ENCODE measurements around the gene DCC. TPM values are rescaled to one million over a fixed set of nuclear protein-coding genes. Genes with fewer than 3 reads are reported as not detected.
A peak's percentile ranks its signal among the peaks of the same experiment; 100 is the strongest.

Gene DCC
- total and polyA plus RNA-seq, 2 experiments from 2014 or later, result not detected

DNA sequence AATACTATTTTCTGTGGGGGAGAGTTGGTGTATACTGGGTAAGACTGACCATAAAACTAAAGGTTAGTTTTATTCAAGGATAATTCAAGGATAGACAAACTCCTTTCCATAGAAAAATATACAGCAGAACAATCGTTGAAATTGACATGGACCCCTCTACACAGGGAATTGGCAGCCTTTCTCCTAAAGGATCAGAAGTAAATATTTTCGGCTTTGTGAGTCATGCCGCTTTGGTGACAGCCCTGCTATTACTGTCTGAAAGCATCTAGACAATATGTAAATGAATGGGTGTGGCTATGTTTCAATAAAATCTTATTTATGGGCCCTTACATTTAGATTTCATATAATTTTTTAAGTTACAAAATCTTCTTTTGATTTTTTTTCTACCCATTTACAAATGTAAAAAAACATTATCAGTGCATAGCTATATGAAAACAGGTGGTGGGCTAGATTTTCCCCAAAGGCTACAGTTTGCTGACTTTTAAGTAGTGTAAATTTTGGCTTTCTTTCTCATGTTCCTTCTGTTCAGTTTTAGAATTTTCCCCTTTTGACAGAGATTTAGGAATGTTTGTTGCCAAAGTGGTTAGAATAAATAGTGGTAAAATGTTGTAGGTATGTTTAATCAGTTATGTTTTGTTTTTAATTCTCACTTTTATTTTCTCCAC is 270.6 kb downstream of the DCC start:
- TF ChIP-seq EZH2phosphoT487 (IDR thresholded peaks at IDR 0.05; ENCODE audit: insufficient read depth, low read depth) (no peak), EZH2 (IDR thresholded peaks at IDR 0.05; ENCODE audit: insufficient read depth, poor library complexity, severe bottlenecking) (no peak)
- in situ Hi-C loops (cut with MboI), result no loop called here
- no peaks in the 10 kb centered on the region for H3K36me3 ChIP-seq (ENCODE audit: low read depth)
- WGBS, 2 experiments (ENCODE audit: low coverage in 1 of 2, low lambda C conversion rate in 2 of 2, missing lambda C conversion rate in 2 of 2), result 43 to 57% methylated on average over 3 of the region's 3 CpGs
- DNase-seq, result no peak
- no peaks in the 10 kb centered on the region for H4K20me1 ChIP-seq (ENCODE audit: insufficient read depth)
- no peak overlapping the region for H3K4me2 ChIP-seq (ENCODE audit: unreplicated experiment)
- H3K27ac ChIP-seq, result no peak overlapping the region
- no peaks in the 10 kb centered on the region for H3K4me1 ChIP-seq (ENCODE audit: insufficient read depth)
- no peak overlapping the region for H2AFZ ChIP-seq
- H3F3A ChIP-seq (ENCODE audit: insufficient read depth), result no peaks in the 10 kb centered on the region
- H3K27me3 ChIP-seq (replicated peaks; ENCODE audit: insufficient read depth), result no peaks in the 10 kb centered on the region
- no peaks in the 10 kb centered on the region for H3K79me2 ChIP-seq (ENCODE audit: insufficient read depth)
- H3K9ac ChIP-seq, result no peak overlapping the region
- no peaks in the 10 kb centered on the region for H3K9me2 ChIP-seq (ENCODE audit: insufficient read depth)
- no peaks in the 10 kb centered on the region for H3K9me3 ChIP-seq (ENCODE audit: low read depth)
- H3K4me3 ChIP-seq, result no peak overlapping the region

DNA sequence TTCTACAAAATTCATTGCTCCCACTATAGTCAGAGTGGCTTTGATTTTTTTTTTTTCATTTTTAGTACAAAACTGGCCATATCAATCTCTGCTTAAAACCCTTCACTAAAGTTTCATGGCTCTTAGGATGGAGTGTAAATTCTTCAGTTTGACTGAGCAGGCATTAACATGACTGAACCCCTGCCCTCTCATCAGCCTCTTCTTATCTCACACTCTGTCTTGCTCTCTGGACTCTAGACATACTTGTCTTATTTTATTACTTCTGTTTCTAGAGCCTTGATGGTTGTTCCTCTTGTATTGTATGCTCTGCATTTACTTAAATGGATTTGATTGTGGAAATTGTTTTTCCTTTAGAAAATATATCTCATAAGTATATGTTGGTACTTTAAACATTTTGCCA is 272.4 kb downstream of the DCC start:
- no peaks in the 10 kb centered on the region for H3K4me1 ChIP-seq (ENCODE audit: insufficient read depth)
- H4K20me1 ChIP-seq (ENCODE audit: insufficient read depth), result no peaks in the 10 kb centered on the region
- no peaks in the 10 kb centered on the region for H3F3A ChIP-seq (ENCODE audit: insufficient read depth)
- in situ Hi-C loops (cut with MboI), result no loop called here
- no peaks in the 10 kb centered on the region for H3K27me3 ChIP-seq (replicated peaks; ENCODE audit: insufficient read depth)
- H3K9me2 ChIP-seq (ENCODE audit: insufficient read depth), result no peaks in the 10 kb centered on the region
- H3K4me3 ChIP-seq, result no peak overlapping the region
- DNase-seq, result no peak
- no peak overlapping the region for H3K9ac ChIP-seq
- H2AFZ ChIP-seq, result no peak overlapping the region
- H3K4me2 ChIP-seq (ENCODE audit: unreplicated experiment), result no peak overlapping the region
- H3K36me3 ChIP-seq (ENCODE audit: low read depth), result no peaks in the 10 kb centered on the region
- H3K79me2 ChIP-seq (ENCODE audit: insufficient read depth), result no peaks in the 10 kb centered on the region
- no peaks in the 10 kb centered on the region for H3K9me3 ChIP-seq (ENCODE audit: low read depth)
- no peak overlapping the region for H3K27ac ChIP-seq
- TF ChIP-seq EZH2phosphoT487 (IDR thresholded peaks at IDR 0.05; ENCODE audit: insufficient read depth, low read depth) (no peak), EZH2 (IDR thresholded peaks at IDR 0.05; ENCODE audit: insufficient read depth, poor library complexity, severe bottlenecking) (no peak)

DNA sequence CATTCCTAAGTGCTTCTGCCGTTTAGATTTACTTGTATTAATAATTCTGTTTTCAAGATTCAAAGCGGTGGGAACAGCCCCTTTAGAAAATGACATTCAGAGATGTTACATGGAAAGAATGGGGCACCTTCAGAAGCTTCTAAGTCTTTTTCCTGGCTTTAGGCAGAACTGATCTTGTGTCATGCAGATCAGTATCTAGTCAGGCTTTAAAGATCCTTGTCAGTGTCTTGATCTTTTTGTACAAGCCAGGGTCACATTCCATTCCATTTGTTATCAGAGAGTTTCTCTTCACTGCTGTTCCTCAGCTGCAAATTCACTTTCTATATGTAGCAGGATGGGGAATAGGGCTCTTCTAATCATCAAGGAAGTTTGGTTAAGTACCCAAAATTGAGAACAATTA is 275.3 kb downstream of the DCC start:
- Histone ChIP-seq H2AFZ (no peak overlapping the region), H3K36me3 (ENCODE audit: low read depth) (no peaks in the 10 kb centered on the region), H3K9me3 (ENCODE audit: low read depth) (no peaks in the 10 kb centered on the region), H4K20me1 (ENCODE audit: insufficient read depth) (no peaks in the 10 kb centered on the region), H3K4me1 (ENCODE audit: insufficient read depth) (no peaks in the 10 kb centered on the region), H3K9me2 (ENCODE audit: insufficient read depth) (no peaks in the 10 kb centered on the region), H3F3A (ENCODE audit: insufficient read depth) (no peaks in the 10 kb centered on the region), H3K4me2 (ENCODE audit: unreplicated experiment) (no peak overlapping the region), H3K79me2 (ENCODE audit: insufficient read depth) (no peaks in the 10 kb centered on the region), H3K27me3 (replicated peaks; ENCODE audit: insufficient read depth) (no peaks in the 10 kb centered on the region), H3K4me3 (no peak overlapping the region), H3K27ac (no peak overlapping the region), H3K9ac (no peak overlapping the region)
- WGBS, 2 experiments (ENCODE audit: low coverage in 1 of 2, low lambda C conversion rate in 2 of 2, missing lambda C conversion rate in 2 of 2), result 21 to 30% methylated on average over 2 of the region's 2 CpGs
- TF ChIP-seq EZH2 (IDR thresholded peaks at IDR 0.05; ENCODE audit: insufficient read depth, poor library complexity, severe bottlenecking) (no peak), EZH2phosphoT487 (IDR thresholded peaks at IDR 0.05; ENCODE audit: insufficient read depth, low read depth) (no peak)
- in situ Hi-C loops (cut with MboI), result no loop called here
- no peak for DNase-seq

DNA sequence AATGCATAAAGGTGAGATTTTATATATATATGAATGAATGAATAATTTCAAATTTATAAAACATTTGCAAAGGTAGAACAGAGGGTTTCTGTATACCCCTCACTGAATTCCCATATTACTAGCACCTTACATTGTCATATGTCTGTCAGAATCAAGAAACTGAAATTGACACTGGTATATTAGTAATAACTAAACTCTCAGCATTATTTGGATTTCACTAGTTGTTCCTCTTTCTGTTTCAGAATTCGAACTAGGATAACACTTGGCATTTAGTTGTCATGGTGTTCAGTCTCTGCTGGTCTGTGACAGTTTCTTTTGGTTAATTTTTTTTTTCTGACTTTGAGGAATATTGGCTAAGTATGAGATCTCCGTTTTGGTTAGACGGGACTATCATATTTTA is 275.9 kb downstream of the DCC start:
- Histone ChIP-seq H4K20me1 (ENCODE audit: insufficient read depth) (no peaks in the 10 kb centered on the region), H3K9me2 (ENCODE audit: insufficient read depth) (no peaks in the 10 kb centered on the region), H3F3A (ENCODE audit: insufficient read depth) (no peaks in the 10 kb centered on the region), H3K9me3 (ENCODE audit: low read depth) (no peaks in the 10 kb centered on the region), H3K4me2 (ENCODE audit: unreplicated experiment) (no peak overlapping the region), H3K27me3 (replicated peaks; ENCODE audit: insufficient read depth) (no peaks in the 10 kb centered on the region), H3K36me3 (ENCODE audit: low read depth) (no peaks in the 10 kb centered on the region), H3K9ac (no peak overlapping the region), H2AFZ (no peak overlapping the region), H3K4me1 (ENCODE audit: insufficient read depth) (no peaks in the 10 kb centered on the region), H3K4me3 (no peak overlapping the region), H3K27ac (no peak overlapping the region), H3K79me2 (ENCODE audit: insufficient read depth) (no peaks in the 10 kb centered on the region)
- DNase-seq, result no peak
- TF ChIP-seq EZH2 (IDR thresholded peaks at IDR 0.05; ENCODE audit: insufficient read depth, poor library complexity, severe bottlenecking), result no peak
- no peak for TF ChIP-seq EZH2phosphoT487 (IDR thresholded peaks at IDR 0.05; ENCODE audit: insufficient read depth, low read depth)
- in situ Hi-C loops (cut with MboI), result no loop called here
- WGBS, 2 experiments (ENCODE audit: low coverage in 1 of 2, low lambda C conversion rate in 2 of 2, missing lambda C conversion rate in 2 of 2), result 33 to 44% methylated on average over 3 of the region's 3 CpGs

DNA sequence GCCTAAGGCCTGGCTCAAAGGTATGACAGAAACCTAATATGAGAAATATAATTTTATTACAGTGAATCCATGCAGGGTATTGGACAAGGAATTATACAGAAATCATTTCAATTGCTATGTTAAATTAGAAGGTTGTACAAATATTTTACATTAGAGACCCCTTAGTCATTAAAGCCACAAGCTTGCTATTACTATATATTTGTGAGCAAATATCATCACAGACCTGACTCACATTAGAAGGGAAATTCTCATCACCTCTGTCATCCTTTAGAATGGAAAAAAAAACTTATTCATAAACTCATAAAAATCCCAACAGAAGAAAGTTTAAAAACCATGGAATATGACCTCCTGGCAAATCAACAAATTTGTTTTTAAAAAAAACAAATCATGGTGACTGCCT is 277.9 kb downstream of the DCC start:
- in situ Hi-C loops (cut with MboI), result no loop called here
- Histone ChIP-seq H2AFZ (no peak overlapping the region), H3K4me2 (ENCODE audit: unreplicated experiment) (no peak overlapping the region), H3K4me3 (no peak overlapping the region), H3K9me2 (ENCODE audit: insufficient read depth) (no peaks in the 10 kb centered on the region), H3K4me1 (ENCODE audit: insufficient read depth) (no peaks in the 10 kb centered on the region), H3K36me3 (ENCODE audit: low read depth) (no peaks in the 10 kb centered on the region), H3F3A (ENCODE audit: insufficient read depth) (no peaks in the 10 kb centered on the region), H3K9me3 (ENCODE audit: low read depth) (no peaks in the 10 kb centered on the region), H3K9ac (no peak overlapping the region), H3K79me2 (ENCODE audit: insufficient read depth) (no peaks in the 10 kb centered on the region), H3K27ac (no peak overlapping the region), H3K27me3 (replicated peaks; ENCODE audit: insufficient read depth) (no peaks in the 10 kb centered on the region), H4K20me1 (ENCODE audit: insufficient read depth) (no peaks in the 10 kb centered on the region)
- DNase-seq, result peak; percentile 23
- no peak for TF ChIP-seq EZH2 (IDR thresholded peaks at IDR 0.05; ENCODE audit: insufficient read depth, poor library complexity, severe bottlenecking)
